HG03025 (cell line): ENCODE data around the gene HS2ST1.
"Not testable (repeated sequence)": the region's sequence is repeated elsewhere in the genome, so short reads cannot be mapped to it uniquely, and the experiment has no call there.

Source experiments
- ATAC-seq: cut with Tn5 transposase; IDR thresholded peaks from one replicate; pipeline ENCODE4 v1.9.1; 2021; ENCODE audit warnings: mild to moderate bottlenecking, moderate library complexity; ENCODE audit not compliant: unreplicated experiment, low FRiP score

The HS2ST1 gene

GRCh38 chr1:86914601-86914997, at the start of gene HS2ST1:
Gene HS2ST1 (plus strand): TSS chr1:86914635.
- ATAC-seq, result no peak

GRCh38 chr1:86865973-86866637, 48.3 kb upstream of the HS2ST1 start:
- no peak for ATAC-seq

GRCh38 chr1:86866665-86867064, 47.8 kb upstream of the HS2ST1 start:
- no peak for ATAC-seq

- not testable (repeated sequence) for ATAC-seq
These were observed 47.2 kb upstream of the HS2ST1 start for GRCh38 chr1:86867278-86867677.

GRCh38 chr1:86868477-86868876, 46.0 kb upstream of the HS2ST1 start:
- no peak for ATAC-seq

- ATAC-seq, result no peak
These were observed 43.4 kb upstream of the HS2ST1 start for GRCh38 chr1:86871001-86871400.

GRCh38 chr1:86872086-86872485, 42.3 kb upstream of the HS2ST1 start:
- ATAC-seq, result no peak

GRCh38 chr1:86875722-86876121, 38.7 kb upstream of the HS2ST1 start:
- ATAC-seq, result no peak

GRCh38 chr1:86887479-86888162, 26.8 kb upstream of the HS2ST1 start:
- no peak for ATAC-seq

- no peak for ATAC-seq
These were observed 26.1 kb upstream of the HS2ST1 start for GRCh38 chr1:86888327-86888726.

- ATAC-seq, result not testable (repeated sequence)
These were observed 15.0 kb upstream of the HS2ST1 start for GRCh38 chr1:86899401-86899800.

- no peak for ATAC-seq
These were observed 8.6 kb upstream of the HS2ST1 start for GRCh38 chr1:86905875-86906274.

GRCh38 chr1:86906419-86906818, 8.0 kb upstream of the HS2ST1 start:
- no peak for ATAC-seq

GRCh38 chr1:86912281-86912900, 2.0 kb upstream of the HS2ST1 start:
- ATAC-seq, result no peak

GRCh38 chr1:86913399-86913895, 988 bp upstream of the HS2ST1 start:
- peak; percentile 21 for ATAC-seq

GRCh38 chr1:86913896-86914600, 387 bp upstream of the HS2ST1 start, which contains the start of gene SELENOF:
Gene SELENOF (minus strand): TSS chr1:86914126. CDS start chr1:86914111, 15 bp downstream.
- peak; percentile 81 for ATAC-seq

- peak; percentile 20 for ATAC-seq
These were observed 732 bp downstream of the HS2ST1 start for GRCh38 chr1:86914998-86915736.

GRCh38 chr1:86915737-86916235, 1.4 kb downstream of the HS2ST1 start:
- no peak for ATAC-seq

- ATAC-seq, result no peak
These were observed 2.3 kb downstream of the HS2ST1 start for GRCh38 chr1:86916752-86917151.

GRCh38 chr1:86922445-86922844, 8.0 kb downstream of the HS2ST1 start:
- no peak for ATAC-seq
